HG02981 (cell line): ENCODE measurements around the gene SNX5.
"Not testable (repeated sequence)": the region's sequence is repeated elsewhere in the genome, so short reads cannot be mapped to it uniquely, and the experiment has no call there.

ENCODE experiments used
- ATAC-seq: cut with Tn5 transposase; IDR thresholded peaks from one replicate; pipeline ENCODE4 v1.9.1; 2021; ENCODE audit warnings: mild to moderate bottlenecking, moderate library complexity; ENCODE audit not compliant: unreplicated experiment

Gene SNX5

GRCh38 chr20:17960927-17961586, 7.5 kb downstream of the SNX5 start:
- ATAC-seq: peak; percentile 26

DNA sequence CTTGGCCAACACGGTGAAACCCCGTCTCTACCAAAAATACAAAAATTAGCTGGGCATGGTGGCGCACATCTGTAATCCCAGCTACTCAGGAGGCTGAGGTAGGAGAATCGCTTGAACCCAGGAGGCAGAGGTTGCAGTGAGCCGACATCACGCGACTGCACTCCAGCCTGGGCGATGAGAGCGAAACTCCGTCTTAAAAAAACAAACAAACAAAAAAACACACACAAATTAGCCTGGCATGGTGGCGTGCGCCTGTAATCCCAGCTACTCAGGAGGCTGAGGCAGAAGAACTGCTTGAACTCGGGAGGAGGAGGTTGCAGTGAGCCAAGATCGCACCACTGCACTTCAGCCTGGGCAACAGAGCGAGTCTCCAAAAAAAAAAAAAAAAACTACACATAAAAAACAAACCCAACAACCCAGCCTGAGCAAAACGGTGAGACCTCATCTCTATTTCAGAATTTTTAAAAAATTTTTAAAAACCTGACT, 8.2 kb downstream of the SNX5 start:
- not testable (repeated sequence) for ATAC-seq

DNA sequence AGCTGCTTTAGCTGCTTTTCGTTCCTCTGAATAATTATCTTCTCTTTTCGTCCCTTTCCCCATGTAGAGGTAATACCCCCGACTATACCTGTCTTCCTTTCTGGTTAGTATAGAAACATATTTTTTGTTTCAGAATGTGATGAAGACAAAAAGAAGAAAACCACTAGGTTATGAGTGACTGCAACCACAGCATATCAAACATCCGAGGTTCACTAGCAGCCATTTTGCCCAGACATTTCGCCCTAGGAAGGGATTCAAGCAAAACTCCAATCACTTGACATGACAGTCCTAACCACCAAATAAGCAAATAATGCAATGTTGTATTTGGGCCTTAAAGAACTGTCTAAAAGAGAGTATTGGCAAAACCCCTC, 9.4 kb downstream of the SNX5 start:
- ATAC-seq: peak; percentile 14

GRCh38 chr20:17958373-17959256, 10.0 kb downstream of the SNX5 start:
- ATAC-seq: no peak

DNA sequence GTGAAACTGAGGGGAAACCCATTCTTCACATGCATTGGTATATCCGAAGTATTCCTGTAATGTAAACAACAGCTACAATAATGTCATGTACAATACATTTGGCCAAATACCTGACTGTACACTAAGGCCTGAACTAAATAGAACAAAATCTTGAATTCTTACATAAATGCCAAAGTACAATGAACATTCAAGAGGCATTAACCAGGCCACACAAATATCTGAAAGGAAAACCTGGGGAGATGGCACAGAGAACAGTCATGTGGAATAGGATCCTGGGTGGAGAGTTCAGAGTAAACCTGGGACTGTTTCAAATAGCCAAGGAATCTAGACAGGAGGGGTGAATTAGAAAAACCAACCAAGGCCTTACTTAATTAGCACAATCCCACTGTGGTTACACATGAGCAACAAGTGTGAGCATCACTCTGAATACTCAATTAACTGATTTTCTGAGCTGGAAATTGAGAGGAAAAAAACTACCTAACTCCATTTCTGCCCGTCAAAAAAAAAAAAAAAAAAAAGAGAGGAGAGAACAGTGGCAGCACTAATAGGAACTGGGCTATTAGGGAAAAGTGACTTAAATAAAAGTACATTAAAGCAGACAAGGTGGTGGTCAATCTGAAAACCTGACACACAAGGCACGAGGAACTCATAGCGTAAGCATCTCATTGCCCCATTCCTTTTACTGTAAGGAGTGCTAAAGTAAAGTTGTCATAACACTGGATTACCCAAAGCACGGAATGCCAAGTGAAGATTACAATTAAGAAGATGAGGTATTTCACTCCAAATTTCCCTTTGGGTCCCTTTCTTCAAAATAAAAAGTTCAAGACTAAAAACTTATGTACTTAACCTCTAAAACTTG, 10.9 kb downstream of the SNX5 start:
- ATAC-seq: no peak

DNA sequence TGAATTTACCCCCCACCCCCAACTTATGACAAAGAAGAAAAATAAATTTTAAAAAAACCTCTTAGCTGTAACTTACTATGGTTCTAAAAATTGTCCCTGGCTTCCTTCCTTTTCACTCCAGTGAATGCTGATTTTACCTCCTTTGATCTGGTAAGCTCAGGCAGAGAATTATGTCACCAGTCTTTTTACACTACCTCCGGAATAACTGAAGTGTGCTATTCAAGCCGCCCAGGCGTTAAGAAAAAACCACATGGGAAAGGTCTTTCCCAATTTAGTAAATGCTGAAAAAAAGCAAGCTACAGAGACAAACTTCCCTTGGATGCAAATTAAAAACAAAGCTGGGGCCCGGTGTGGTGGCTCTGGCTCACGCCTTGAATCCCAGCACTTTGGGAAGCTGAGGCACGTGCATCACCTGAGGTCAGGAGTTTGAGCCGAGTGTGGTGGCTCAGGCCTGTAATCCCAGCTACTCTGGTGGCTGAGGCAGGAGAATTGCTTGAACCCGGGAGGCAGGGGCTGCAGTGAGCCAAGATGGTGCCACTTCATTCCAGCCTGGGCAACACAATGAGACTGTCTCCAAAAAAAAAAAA, 12.4 kb downstream of the SNX5 start:
- no peak for ATAC-seq

GRCh38 chr20:17955302-17955701, 13.3 kb downstream of the SNX5 start:
- ATAC-seq: no peak

- no peak for ATAC-seq
Observed at GRCh38 chr20:17953935-17954334, 14.7 kb downstream of the SNX5 start.

- ATAC-seq: no peak
Observed at GRCh38 chr20:17952692-17953684, 15.6 kb downstream of the SNX5 start.

- ATAC-seq: no peak
Observed at GRCh38 chr20:17951323-17951722, 17.3 kb downstream of the SNX5 start.

DNA sequence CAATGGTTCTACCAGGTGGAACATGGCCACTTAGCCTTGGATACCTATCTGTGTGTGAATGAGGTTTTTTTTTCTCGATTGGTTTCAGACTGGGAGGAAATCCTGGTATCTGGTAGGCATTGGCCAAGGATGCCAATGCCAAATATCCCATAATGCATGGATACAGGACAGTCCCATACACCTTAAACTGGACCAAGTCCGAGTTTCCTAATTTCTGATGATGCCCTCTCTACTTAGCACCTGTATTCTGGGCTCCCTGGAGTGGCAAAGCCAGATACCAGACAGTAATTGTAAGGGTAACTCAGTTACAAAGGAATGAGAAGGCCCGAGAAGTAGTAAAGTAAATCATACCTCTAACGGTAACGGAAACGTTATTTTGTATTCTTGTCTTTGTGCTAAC, 17.9 kb downstream of the SNX5 start:
- ATAC-seq: no peak

DNA sequence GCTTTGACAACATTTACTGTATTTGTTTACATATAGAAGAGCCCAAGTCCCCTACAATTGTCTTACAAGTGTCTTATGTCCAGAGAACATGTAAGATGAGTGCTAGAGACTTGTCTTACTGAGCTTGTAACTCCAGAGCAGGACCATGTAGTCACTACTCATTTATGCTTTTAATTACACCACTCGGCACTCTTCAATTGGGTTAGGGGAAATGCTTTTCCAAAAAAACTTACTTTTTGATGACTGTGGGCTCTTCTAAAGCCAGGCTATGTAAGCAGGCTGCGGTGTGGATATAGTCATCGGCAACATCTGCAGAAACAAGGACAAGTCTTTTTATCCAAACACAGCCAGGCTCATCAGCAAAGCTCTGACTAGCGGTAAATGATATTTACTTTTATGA, 18.7 kb downstream of the SNX5 start:
- ATAC-seq: no peak

- no peak for ATAC-seq
Observed at GRCh38 chr20:17948442-17948841, 20.2 kb downstream of the SNX5 start.

DNA sequence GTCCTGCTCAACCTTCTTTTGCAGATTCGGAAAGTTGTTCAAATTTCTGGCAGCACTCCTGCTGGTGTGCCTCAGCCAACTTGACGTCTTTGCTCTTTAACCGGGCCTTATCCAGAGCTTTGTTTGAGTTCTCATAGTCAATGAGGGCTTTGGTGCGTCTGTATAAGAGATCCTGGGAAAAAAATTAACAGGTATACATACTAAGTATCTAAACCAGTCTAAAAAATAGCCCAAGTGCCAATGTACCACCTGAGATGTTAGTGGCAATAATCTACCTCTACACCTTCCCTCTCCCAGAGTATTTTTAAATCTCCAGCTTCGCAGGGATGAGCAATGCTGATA, 21.1 kb downstream of the SNX5 start:
- ATAC-seq: no peak

DNA sequence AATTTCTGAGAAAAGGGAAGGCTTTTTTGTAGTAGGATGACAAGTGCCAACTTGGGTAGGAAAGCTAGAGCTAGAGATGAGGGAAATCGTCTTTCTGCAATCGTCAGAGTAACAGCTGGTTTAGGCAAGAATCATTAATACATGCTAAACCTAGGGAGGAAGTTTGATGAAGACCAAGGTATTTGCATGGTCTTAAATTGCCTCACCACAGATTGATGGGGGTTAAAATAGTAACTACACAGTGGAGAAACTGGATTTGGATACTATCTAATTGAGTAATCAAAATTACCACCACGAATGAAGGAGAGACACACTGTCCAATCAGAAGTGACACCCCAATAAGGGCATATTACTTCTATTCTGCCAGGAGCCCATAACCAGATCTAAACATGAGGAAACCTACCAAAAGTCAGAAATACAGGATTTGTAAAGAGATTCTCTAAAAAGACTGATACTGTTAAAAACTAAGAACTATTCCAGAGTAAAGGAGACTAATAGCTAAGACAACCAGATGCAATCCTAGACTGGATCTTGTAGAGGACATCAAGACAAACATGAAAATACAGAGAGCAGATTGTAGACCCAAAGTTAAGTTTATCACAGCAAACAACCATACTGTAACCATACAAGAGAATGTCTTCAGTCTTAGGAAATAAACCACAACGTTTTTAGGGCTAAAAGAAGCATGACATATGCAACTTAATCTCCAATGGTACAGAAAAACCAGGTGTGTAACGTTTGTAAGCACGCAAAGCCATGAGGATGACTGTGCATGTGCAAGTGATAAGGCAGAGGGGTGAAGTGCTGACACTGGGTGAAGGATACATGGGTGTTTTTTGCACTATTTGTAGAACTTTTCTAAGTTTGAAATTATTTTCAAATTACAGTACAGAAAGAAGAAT, 21.8 kb downstream of the SNX5 start:
- ATAC-seq: no peak

DNA sequence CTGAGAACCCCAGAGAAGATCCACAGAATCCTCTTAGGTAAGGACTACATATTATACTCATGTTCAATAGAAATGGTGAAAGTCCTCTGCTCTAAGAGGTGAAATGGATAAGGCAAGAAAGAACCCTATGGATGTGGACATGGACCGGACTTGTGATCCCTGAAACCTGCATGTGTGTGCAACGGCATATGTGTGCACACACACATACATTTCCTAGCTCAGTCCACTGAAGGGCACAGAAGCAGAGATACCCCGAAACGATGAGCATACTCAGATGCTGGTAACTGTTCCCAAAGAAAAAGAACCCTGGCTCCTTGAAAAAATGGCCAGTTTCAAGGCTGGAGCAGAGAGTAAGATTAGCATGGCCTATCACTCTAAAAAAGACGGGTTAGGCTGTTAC, 22.6 kb downstream of the SNX5 start:
- no peak for ATAC-seq

DNA sequence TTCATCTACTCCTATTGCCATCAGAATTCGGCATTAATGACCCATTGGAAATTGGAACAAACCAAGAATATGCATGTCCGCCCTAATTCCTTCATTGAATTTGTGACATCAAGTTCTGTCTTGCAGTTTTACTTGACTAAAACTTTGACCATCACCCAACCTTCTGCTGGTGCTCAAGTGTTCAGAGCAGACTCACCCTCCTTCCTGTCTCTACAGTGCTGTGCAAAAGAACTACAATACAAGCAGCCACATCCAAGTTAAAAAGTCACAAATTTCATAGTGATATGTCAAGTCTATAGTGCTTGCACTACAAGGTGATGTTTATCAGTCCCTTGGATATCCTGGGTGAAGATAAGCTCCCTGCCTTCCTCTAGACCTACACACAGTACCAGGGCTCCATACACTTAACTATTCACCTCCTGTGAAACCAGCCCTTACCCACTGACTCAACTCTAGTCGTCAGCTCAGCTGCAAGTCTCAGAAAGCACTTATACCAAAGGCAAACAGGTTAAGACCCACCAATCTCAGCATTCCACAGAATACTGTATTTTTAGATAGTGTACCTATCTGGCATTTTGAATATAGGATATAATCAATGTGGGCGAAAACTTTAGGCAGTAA, 23.6 kb downstream of the SNX5 start:
- ATAC-seq: no peak

GRCh38 chr20:17943343-17943742, 25.3 kb downstream of the SNX5 start:
- peak; percentile 63 for ATAC-seq
